GM10266 (cell line): ENCODE data around the gene LACRT.

Experiments
- DNase-seq: peaks from one replicate; pipeline ENCODE4 v3.0.0; 2012; ENCODE audit errors: extremely low spot score
- TF ChIP-seq, protein P1 (sequence below): IDR thresholded peaks from 2 replicates; pipeline ENCODE4 v1.5.1; 2012; ENCODE audit warnings: mild to moderate bottlenecking, low read depth; ENCODE audit not compliant: control insufficient read depth, insufficient read depth; ENCODE audit errors: missing control alignments

The LACRT gene

DNA sequence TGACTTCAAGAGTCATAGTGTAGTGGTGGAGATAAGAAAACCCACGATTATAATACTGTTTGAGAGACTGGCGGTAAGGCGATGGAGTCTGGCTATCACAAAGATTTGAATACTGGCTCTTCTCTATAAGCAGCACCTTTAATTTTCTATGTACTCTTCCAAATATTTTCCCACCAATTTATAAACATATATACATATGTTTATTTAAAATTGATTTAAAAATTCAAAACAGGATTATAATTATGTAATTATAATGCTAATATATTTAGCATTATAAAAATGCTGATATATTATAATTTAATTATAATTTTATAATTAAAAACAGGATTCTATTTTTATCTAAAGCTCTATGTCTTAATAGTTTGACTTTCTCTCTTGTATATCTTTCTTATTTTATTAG is 28.9 kb upstream of the LACRT start:
- TF ChIP-seq, protein P1, sequence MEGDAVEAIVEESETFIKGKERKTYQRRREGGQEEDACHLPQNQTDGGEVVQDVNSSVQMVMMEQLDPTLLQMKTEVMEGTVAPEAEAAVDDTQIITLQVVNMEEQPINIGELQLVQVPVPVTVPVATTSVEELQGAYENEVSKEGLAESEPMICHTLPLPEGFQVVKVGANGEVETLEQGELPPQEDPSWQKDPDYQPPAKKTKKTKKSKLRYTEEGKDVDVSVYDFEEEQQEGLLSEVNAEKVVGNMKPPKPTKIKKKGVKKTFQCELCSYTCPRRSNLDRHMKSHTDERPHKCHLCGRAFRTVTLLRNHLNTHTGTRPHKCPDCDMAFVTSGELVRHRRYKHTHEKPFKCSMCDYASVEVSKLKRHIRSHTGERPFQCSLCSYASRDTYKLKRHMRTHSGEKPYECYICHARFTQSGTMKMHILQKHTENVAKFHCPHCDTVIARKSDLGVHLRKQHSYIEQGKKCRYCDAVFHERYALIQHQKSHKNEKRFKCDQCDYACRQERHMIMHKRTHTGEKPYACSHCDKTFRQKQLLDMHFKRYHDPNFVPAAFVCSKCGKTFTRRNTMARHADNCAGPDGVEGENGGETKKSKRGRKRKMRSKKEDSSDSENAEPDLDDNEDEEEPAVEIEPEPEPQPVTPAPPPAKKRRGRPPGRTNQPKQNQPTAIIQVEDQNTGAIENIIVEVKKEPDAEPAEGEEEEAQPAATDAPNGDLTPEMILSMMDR, result no peak
- DNase-seq, result no peak

DNA sequence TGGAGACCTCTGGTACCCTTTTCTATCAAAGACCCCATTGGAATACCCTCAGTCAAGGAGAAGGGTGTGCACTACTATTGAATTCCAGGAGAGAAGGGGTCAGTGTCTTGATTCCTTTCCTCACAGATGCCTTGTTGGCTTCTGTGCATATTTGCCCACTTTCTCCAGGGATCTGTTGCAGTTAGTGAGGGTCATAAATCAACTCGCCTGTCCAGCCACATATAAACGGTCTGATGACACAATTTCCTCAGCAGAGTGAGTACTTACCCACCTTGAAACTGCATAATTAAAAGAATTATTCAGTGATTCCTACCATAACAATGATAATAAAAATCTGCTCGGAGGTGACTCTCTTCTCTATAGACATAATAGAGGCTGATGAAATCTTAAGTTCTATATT is 27.3 kb upstream of the LACRT start:
- no peak for DNase-seq
- TF ChIP-seq, protein P1, result no peak

DNA sequence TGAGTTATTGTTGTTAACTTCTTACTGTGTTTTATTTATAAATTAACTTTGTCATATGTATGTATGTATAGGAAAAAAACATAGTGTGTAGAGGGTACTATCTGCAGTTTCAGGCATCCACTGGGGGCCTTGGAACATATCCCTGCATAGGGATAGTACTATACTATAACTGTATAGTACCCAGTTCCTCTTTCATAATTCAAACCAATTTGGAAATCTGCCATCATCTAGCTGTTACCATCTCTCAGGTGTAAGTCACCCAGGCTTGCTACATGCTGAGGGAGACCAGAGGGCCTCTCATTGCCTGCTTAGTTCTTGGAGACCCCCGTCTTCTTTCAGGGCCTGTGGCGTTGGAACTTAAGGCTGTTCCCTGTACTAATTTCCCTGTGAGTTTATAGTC is 26.4 kb upstream of the LACRT start:
- DNase-seq, result no peak
- TF ChIP-seq, protein P1, result no peak

DNA sequence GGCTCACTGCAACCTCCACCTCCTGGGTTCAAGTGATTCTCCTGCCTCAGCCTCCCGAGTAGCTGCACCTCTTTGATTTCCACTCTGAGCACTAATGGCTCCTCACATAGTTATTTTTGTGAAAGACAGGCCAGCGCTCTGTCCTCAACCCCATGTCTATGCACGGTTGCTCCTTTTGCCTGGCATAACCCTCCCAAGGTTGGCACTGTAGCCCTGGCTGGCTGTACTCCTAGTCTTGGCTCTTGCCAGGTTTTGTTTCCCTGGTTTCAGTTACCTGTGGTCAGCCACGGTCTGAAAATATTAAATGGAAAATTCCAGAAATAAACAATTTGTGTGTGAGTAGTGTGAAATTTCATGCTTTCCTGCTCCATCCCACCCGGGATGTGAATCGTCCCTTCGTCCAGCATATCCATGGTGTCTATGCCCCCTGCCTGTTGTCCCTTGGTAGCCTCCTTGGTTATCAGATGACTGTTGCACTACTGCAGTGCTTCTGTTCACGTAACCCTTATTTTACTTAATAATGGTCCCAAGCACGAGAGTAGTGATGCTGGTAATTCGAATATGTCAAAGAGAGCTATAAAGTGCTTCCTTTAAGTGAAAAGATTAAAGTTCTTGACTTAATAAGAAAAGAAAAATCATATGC is 25.7 kb upstream of the LACRT start:
- no peak for DNase-seq
- TF ChIP-seq, protein P1, result no peak

DNA sequence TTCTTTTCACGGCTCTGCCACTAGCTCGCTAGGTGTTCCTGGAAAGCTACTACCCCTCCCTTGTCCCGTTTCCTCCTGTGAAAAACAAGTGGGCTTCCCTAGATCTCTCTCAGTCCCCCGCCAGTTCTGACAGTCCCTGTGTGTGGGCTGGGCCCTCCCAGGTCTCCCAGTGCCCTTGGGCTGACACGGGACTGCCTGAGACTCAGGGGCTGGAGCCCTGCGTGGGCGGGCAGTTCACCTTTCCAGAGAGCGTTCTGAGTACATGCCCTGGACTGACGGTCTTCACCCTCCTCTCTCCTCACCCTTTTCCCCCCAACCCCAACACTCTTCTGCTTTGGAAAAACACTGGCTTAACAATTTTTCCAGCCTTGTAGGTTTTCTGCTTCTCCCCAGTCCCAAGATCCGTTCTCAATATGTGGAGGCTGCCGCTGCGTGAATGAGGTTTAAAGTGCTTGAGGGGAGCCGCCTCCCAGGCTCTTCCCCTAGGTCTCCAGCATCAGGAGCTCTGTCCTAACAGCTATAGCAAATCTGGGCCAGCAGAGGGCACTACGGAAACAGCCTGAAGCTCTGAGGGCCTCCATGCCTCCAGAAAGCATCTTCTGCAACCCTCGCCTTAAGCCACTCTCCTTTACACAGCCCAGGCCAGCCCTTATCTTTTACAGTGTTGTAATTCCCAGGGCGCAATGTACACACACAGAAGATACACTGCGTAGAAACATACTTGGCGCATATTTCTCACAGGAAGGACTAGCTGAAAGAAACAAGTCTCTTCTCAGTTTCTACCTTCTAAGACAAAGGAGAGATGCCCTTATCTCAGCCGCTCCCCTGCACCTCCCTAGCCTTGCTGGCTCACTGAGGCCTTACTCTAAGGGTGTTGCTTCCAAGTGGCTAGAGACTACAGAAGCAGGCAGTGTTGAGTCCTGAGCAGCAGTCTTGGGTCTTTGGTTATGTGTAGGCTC is 23.9 kb upstream of the LACRT start:
- TF ChIP-seq, protein P1, result peak; percentile 71
- DNase-seq, result peak; percentile 61

DNA sequence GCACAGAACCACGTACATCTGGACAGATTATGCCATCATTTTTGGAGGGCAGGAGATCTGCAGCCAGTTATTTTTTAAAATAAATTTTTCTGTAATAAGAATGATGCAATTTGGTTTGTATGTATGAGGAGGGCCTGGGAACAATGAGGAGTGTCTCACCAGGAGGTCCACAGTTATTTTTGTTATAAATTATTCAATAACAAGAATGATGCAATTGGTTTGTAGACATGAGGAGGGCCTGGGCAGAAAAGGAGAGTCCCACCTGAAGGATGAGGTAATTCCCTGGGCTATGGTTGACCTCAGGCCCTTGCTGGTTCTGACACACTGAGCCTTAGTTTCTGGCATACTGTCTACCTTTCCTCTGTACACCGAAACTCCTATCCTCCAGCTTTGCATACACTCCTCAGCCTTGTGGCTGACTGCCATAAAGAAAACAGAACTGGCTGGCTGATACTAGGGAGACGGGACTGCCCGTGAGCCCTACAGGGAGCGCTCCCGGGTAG is 22.5 kb upstream of the LACRT start:
- DNase-seq, result no peak
- TF ChIP-seq, protein P1, result no peak
